ENCODE data around the gene ITGBL1. TPM values are rescaled to one million over a fixed set of nuclear protein-coding genes. Genes with fewer than 3 reads are reported as not detected.
"Not testable (repeated sequence)": the region's sequence is repeated elsewhere in the genome, so short reads cannot be mapped to it uniquely, and the experiment has no call there.

Gene ITGBL1
- polyA plus RNA-seq, 3 donors: 0.36 to 1.3 (median 0.64) TPM

DNA sequence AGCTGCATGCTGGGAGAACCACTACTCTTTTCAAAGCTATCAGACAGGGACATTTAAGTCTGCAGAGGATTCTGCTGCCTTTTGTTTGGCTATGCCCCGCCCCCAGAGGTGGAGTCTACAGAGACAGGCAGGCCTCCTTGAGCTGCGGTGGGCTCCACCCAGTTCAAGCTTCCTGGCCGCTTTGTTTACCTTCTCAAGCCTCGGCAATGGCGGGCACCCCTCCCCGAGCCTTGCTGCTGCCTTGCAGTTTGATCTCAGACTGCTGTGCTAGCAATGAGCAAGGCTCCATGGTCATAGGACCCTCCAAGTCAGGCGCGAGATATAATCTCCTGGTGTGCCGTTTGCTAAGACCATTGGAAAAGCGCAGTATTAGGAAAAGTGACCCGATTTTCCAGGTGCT is 92.1 kb downstream of the ITGBL1 start:
- DNase-seq (ENCODE audit: extremely low read depth in 1 of 11, low read depth in 9 of 11, low spot score in 4 of 11): not testable (repeated sequence)

- no peak for DNase-seq (ENCODE audit: extremely low read depth in 1 of 11, low read depth in 9 of 11, low spot score in 4 of 11)
These were observed 92.5 kb downstream of the ITGBL1 start for GRCh38 chr13:101544979-101545378.

- DNase-seq (ENCODE audit: extremely low read depth in 1 of 11, low read depth in 9 of 11, low spot score in 4 of 11): no peak
These were observed 93.0 kb downstream of the ITGBL1 start for GRCh38 chr13:101545521-101545920.

GRCh38 chr13:101552286-101552685 is 99.8 kb downstream of the ITGBL1 start:
- DNase-seq (ENCODE audit: extremely low read depth in 1 of 11, low read depth in 9 of 11, low spot score in 4 of 11): no peak

GRCh38 chr13:101552786-101553185 is 100.3 kb downstream of the ITGBL1 start:
- DNase-seq (ENCODE audit: extremely low read depth in 1 of 11, low read depth in 9 of 11, low spot score in 4 of 11): peak in 1 of 11 donors; percentile 8

GRCh38 chr13:101554420-101555125 is 102.1 kb downstream of the ITGBL1 start:
- DNase-seq (ENCODE audit: extremely low read depth in 1 of 11, low read depth in 9 of 11, low spot score in 4 of 11): no peak

- no peak for DNase-seq (ENCODE audit: extremely low read depth in 1 of 11, low read depth in 9 of 11, low spot score in 4 of 11)
These were observed 103.1 kb downstream of the ITGBL1 start for GRCh38 chr13:101555610-101556009.

DNA sequence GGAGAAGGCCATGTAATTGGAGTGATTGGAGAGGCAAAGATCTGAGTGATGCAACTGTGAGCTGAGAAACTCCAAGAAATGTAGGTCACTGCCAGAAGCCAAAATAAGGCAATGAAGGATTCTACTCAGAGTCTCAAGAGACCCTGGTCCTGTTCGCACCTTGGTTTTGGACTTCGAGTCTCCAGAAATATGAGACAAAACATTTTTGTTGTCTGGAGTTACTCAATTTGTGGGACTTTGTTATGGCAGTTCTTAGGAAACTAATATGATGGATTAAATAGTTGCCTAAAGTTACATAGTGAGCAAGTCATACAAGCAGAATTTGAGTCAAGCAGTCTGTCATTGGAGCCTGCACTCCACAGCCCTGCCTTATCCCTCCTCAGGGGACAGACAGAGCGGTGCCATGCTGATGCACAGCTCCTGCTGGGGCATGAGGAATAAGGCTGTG is 104.2 kb downstream of the ITGBL1 start:
- no peak for DNase-seq (ENCODE audit: extremely low read depth in 1 of 11, low read depth in 9 of 11, low spot score in 4 of 11)

GRCh38 chr13:101565317-101565716 is 112.8 kb downstream of the ITGBL1 start:
- DNase-seq (ENCODE audit: extremely low read depth in 1 of 11, low read depth in 9 of 11, low spot score in 4 of 11): no peak

DNA sequence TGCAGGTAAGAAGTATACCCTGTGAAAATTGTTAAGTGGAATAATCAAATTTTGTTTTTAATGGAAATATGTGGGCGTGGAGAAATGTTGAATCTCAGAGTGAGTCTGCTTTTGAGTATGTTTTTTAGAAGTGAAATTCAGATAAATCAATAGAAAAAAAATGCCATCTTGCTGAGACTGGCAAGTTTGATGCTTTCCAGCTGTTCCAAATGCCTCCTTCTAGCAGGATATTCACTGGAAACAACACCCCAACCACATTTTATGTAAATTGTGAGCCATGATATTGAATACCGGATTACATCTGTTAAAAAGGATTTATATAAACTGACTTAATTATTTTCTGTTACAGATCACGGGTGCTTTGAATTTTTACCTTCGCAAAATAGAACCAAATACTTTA is 115.4 kb downstream of the ITGBL1 start:
- DNase-seq (ENCODE audit: extremely low read depth in 1 of 11, low read depth in 9 of 11, low spot score in 4 of 11): no peak

DNA sequence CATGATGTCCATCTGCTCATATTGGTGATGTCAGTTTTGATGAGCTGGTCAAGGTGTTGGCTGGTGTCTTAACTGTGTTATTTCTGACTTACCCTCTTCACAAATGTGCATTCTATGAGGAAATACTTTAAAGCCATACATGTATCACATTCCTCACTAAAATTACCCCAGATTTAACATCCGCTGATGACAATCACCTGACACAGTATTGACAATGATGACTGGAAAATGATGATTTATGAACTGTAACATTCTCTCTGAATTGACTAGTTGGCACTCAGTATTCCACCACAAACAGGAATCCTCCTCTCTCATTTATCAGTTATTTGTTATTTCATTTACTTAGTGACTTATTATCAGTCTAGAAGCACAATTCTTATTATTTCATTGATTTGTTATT is 117.3 kb downstream of the ITGBL1 start:
- DNase-seq (ENCODE audit: extremely low read depth in 1 of 11, low read depth in 9 of 11, low spot score in 4 of 11): no peak

DNA sequence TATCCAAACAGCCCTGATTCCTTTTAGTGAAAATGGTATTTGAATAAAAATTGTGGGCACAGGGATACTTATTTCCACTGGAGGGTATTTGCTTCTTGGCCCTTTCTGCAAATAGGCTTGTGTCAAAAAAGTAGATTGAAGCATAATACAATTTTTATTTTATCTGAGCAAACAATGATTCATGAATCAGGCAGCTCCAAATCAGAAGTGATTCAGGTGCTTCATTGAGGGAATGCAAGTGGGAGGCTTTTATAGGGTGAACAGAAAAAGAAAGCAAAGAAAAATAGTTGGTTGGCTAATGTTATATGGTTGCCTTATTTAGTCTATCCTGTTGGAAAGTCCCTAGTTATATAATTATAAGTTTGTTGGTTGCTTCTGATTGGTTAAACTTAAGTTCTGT is 117.9 kb downstream of the ITGBL1 start:
- DNase-seq (ENCODE audit: extremely low read depth in 1 of 11, low read depth in 9 of 11, low spot score in 4 of 11): no peak

GRCh38 chr13:101572456-101572855 is 120.0 kb downstream of the ITGBL1 start:
- DNase-seq (ENCODE audit: extremely low read depth in 1 of 11, low read depth in 9 of 11, low spot score in 4 of 11): no peak

- no peak for DNase-seq (ENCODE audit: extremely low read depth in 1 of 11, low read depth in 9 of 11, low spot score in 4 of 11)
These were observed 123.1 kb downstream of the ITGBL1 start for GRCh38 chr13:101575581-101575980.

GRCh38 chr13:101576455-101576854 is 124.0 kb downstream of the ITGBL1 start:
- DNase-seq (ENCODE audit: extremely low read depth in 1 of 11, low read depth in 9 of 11, low spot score in 4 of 11): no peak

DNA sequence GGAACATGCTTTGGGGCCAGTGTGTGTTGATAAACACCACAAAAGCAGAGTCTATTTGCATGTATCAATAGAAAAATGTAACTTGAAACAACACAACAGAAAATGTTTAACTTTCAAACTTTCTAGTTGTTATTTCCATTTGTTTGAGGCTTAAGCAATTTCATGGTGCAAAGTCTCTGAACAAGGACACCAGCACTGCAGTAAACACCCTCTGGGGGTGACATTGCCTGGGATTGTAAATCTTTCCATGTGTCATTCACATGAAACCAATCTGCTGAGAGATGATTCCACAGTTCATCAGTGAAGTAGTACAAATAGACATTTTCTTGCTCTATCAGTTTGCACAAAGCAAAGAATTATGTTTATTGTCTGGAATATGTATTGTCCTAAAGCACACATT is 124.5 kb downstream of the ITGBL1 start:
- DNase-seq (ENCODE audit: extremely low read depth in 1 of 11, low read depth in 9 of 11, low spot score in 4 of 11): no peak

DNA sequence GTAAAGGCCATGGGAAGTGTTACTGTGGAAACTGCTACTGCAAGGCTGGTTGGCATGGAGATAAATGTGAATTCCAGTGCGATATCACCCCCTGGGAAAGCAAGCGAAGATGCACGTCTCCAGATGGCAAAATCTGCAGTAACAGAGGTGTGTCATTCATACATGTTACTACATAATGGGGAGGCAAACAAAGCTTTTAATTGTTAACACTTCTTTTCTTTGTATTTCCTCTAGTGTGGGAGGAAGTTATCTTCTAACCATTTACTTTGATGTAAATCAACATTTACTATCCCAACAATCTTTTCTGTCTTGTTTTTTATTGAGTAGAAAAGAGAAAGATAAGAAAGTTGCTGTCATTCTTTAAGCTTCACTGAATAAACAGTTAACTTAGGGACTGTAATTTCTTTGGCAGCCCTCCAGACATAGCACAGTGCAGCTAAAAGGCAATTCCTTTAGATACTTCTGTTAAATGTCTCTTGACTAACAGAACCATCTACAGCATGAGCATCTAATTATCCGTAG is 126.9 kb downstream of the ITGBL1 start:
- DNase-seq (ENCODE audit: extremely low read depth in 1 of 11, low read depth in 9 of 11, low spot score in 4 of 11): peak in 10 of 11 donors; percentile 5 to 46 (median 19)

- DNase-seq (ENCODE audit: extremely low read depth in 1 of 11, low read depth in 9 of 11, low spot score in 4 of 11): no peak
These were observed 131.9 kb downstream of the ITGBL1 start for GRCh38 chr13:101584331-101584730.

DNA sequence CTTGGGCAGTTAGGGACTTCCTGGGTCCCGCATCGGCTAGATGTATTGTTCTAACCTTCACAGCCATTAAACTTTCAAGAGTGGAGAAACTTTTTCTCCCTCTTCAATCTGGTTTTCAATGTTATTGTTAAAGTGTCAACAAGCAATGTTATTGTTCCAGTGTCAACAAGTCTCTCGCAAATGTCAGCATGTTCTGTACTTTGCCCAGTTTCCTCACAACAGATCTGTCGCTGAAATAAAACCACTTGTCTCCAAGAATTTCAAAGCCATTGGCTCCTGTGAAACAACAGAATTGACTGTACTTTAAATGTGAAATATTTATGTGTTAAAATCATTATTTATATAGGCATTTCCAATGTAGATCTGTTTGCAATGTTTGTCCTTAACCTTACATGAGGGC is 138.0 kb downstream of the ITGBL1 start:
- DNase-seq (ENCODE audit: extremely low read depth in 1 of 11, low read depth in 9 of 11, low spot score in 4 of 11): no peak

DNA sequence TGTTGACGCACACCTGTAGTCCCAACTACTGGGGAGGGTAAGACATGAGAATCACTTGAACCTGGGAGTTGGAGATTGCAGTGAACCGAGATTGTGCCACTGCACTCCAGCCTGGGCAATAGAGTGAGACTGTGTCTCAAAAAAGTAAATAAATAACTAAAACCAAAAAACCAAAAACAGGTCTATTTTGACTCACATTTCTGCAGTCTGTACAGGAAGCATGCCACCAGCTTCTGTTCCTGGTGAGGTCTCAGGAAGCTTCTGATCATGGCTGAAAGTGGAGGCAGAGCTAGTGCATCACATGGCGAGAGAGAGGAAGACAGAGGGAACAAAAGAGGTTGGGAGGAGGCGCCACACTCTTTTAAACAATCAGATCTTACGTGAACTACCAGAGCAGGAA is 142.5 kb downstream of the ITGBL1 start:
- no peak for DNase-seq (ENCODE audit: extremely low read depth in 1 of 11, low read depth in 9 of 11, low spot score in 4 of 11)

DNA sequence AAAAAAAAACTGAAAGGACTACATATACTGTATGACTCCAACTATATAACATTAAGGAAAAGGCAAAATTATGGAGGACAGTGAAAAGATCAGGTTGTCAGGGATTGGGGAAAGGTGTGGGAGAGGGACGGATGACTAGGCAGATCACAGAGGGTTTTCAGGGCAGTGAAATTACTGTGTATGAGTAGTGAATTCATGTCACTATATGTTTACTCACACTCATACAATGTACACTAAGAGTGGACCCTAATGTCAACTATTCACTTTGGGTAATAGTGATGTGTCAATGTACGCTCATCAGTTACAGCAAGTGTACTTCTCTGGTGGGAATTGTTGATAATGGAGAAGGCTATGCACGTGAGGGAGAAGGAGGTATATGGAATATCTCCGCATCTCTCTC is 144.3 kb downstream of the ITGBL1 start:
- no peak for DNase-seq (ENCODE audit: extremely low read depth in 1 of 11, low read depth in 9 of 11, low spot score in 4 of 11)

Data from renal cortex interstitium (tissue), 11 donors.